SU-DHL-6 (cell line): ENCODE measurements around the gene RCE1.

Source experiments
- H2AFZ ChIP-seq: fragments of 200-600 bp; sonication (generic); 2 replicates; pipeline ENCODE4 v1.6.1; 2014; ENCODE audit warnings: low read depth, mild to moderate bottlenecking, moderate library complexity, mixed read lengths, antibody characterized with exemption, low read length; ENCODE audit not compliant: severe bottlenecking
- H3F3A ChIP-seq: fragments of 200-600 bp; shearing (Covaris generic); 2 replicates; pipeline ENCODE4 v1.6.0; 2016; ENCODE audit warnings: antibody characterized with exemption, mild to moderate bottlenecking; ENCODE audit not compliant: insufficient read depth
- H3K27ac ChIP-seq: fragments of 200-600 bp; sonication (generic); 2 replicates; pipeline ENCODE4 v1.5.1; 2016; ENCODE audit warnings: low read depth, mild to moderate bottlenecking, low read length, moderate library complexity, mixed read lengths
- H3K27me3 ChIP-seq: fragments of 200-600 bp; sonication (generic), shearing (Covaris generic); 2 replicates; pipeline ENCODE4 v1.6.0; 2014; ENCODE audit warnings: mild to moderate bottlenecking, low read length
- H3K36me3 ChIP-seq: fragments of 200-600 bp; sonication (generic); 2 replicates; pipeline ENCODE4 v1.6.1; 2014; ENCODE audit warnings: mild to moderate bottlenecking, low read length, mixed read lengths
- H3K4me2 ChIP-seq: fragments of 300-600, 200-600 bp; shearing (Covaris generic), sonication (generic); 2 replicates; pipeline ENCODE4 v1.6.0; 2014; ENCODE audit warnings: low read length, low read depth, mild to moderate bottlenecking; ENCODE audit not compliant: poor library complexity, severe bottlenecking
- H3K4me3 ChIP-seq: fragments of 200-600 bp; sonication (generic); 2 replicates; pipeline ENCODE4 v1.5.1; 2014; ENCODE audit warnings: antibody characterized with exemption, low read length, mild to moderate bottlenecking, mixed read lengths; ENCODE audit not compliant: insufficient read depth, poor library complexity, severe bottlenecking
- H3K79me2 ChIP-seq: fragments of 200-600 bp; sonication (generic); 2 replicates; pipeline ENCODE4 v1.6.1; 2014; ENCODE audit warnings: mild to moderate bottlenecking, low read length, moderate library complexity; ENCODE audit not compliant: insufficient read depth
- H3K9ac ChIP-seq: fragments of 200-600 bp; sonication (generic); 2 replicates; pipeline ENCODE4 v1.7.0; 2014; ENCODE audit warnings: mild to moderate bottlenecking, low read length
- H3K9me2 ChIP-seq: fragments of 200-600 bp; sonication (generic); replicated peaks from 2 replicates; pipeline ENCODE4 v1.6.1; 2014; ENCODE audit warnings: low read length; ENCODE audit not compliant: insufficient read depth
- H3K9me3 ChIP-seq: fragments of 200-600 bp; sonication (generic); 2 replicates; pipeline ENCODE4 v1.6.1; 2014; ENCODE audit warnings: low read length, mixed read lengths; ENCODE audit not compliant: insufficient read depth
- H4K20me1 ChIP-seq: fragments of 200-600 bp; sonication (generic); 2 replicates; pipeline ENCODE4 v1.6.1; 2014; ENCODE audit warnings: low read depth, mild to moderate bottlenecking, antibody characterized with exemption, low read length, moderate library complexity, mixed read lengths
- CTCF ChIP-seq: fragments of 200-600 bp; sonication (generic); IDR thresholded peaks from one replicate; pipeline ENCODE4 v1.5.1; 2017; ENCODE audit warnings: antibody characterized with exemption, mild to moderate bottlenecking, low read length, moderate library complexity; ENCODE audit not compliant: insufficient read depth, poor library complexity, severe bottlenecking
- EZH2phosphoT487 ChIP-seq: fragments of 200-600 bp; sonication (generic), shearing (Covaris generic); conservative IDR thresholded peaks from 2 replicates; pipeline ENCODE4 v1.6.1; 2018; ENCODE audit warnings: mild to moderate bottlenecking, antibody characterized with exemption, low read length, moderate library complexity, mixed read lengths

The RCE1 gene

GRCh38 chr11:66857927-66858185 is 14.6 kb downstream of the RCE1 start:
- no peak overlapping the region for H2AFZ ChIP-seq
- TF ChIP-seq CTCF (no peak), EZH2phosphoT487 (no peak)
- no peaks in the 10 kb centered on the region for H3K36me3 ChIP-seq
- H3K4me3 ChIP-seq, result no peak overlapping the region
- peak overlapping the region; percentile 77; the same call in 1 of the 2 replicates for H3K9ac ChIP-seq
- H3K9me2 ChIP-seq, result no peaks in the 10 kb centered on the region
- peaks cover 9% of the 10 kb centered on the region; the same call in 1 of the 2 replicates for H3F3A ChIP-seq
- no peaks in the 10 kb centered on the region for H3K27me3 ChIP-seq
- H4K20me1 ChIP-seq, result no peaks in the 10 kb centered on the region
- no peak overlapping the region for H3K27ac ChIP-seq
- H3K4me2 ChIP-seq, result peak overlapping the region; percentile 88
- H3K79me2 ChIP-seq, result no peaks in the 10 kb centered on the region
- no peaks in the 10 kb centered on the region for H3K9me3 ChIP-seq

GRCh38 chr11:66858186-66858938 is 15.1 kb downstream of the RCE1 start:
- H3K27me3 ChIP-seq, result no peaks in the 10 kb centered on the region
- no peaks in the 10 kb centered on the region for H4K20me1 ChIP-seq
- no peak overlapping the region for H3K4me3 ChIP-seq
- H3K4me2 ChIP-seq, result no peak overlapping the region
- H3K79me2 ChIP-seq, result no peaks in the 10 kb centered on the region
- H3K9me2 ChIP-seq, result no peaks in the 10 kb centered on the region
- no peak overlapping the region for H3K27ac ChIP-seq
- no peak overlapping the region for H3K9ac ChIP-seq
- no peak overlapping the region for H2AFZ ChIP-seq
- H3K9me3 ChIP-seq, result no peaks in the 10 kb centered on the region
- H3F3A ChIP-seq, result peaks cover 9% of the 10 kb centered on the region; the same call in 1 of the 2 replicates
- H3K36me3 ChIP-seq, result no peaks in the 10 kb centered on the region
- no peak for TF ChIP-seq CTCF
- TF ChIP-seq EZH2phosphoT487, result no peak

GRCh38 chr11:66858939-66859685 is 15.9 kb downstream of the RCE1 start:
- H3K79me2 ChIP-seq, result no peaks in the 10 kb centered on the region
- no peaks in the 10 kb centered on the region for H3K27me3 ChIP-seq
- no peaks in the 10 kb centered on the region for H3K9me3 ChIP-seq
- peaks cover 9% of the 10 kb centered on the region; the same call in 1 of the 2 replicates for H3F3A ChIP-seq
- H3K9ac ChIP-seq, result no peak overlapping the region
- no peaks in the 10 kb centered on the region for H4K20me1 ChIP-seq
- no peak overlapping the region for H3K4me3 ChIP-seq
- no peaks in the 10 kb centered on the region for H3K36me3 ChIP-seq
- TF ChIP-seq EZH2phosphoT487 (no peak), CTCF (no peak)
- H3K4me2 ChIP-seq, result no peak overlapping the region
- H3K9me2 ChIP-seq, result no peaks in the 10 kb centered on the region
- no peak overlapping the region for H2AFZ ChIP-seq
- H3K27ac ChIP-seq, result no peak overlapping the region
